HG02610 (cell line): Measurements from ENCODE around the gene SPRN.
"Not testable (repeated sequence)": the region's sequence is repeated elsewhere in the genome, so short reads cannot be mapped to it uniquely, and the experiment has no call there.

Experiments
- ATAC-seq: cut with Tn5 transposase; IDR thresholded peaks from one replicate; pipeline ENCODE4 v1.9.1; 2021; ENCODE audit warnings: mild to moderate bottlenecking, moderate library complexity; ENCODE audit not compliant: unreplicated experiment

SPRN gene

GRCh38 chr10:133440633-133441285 is 16.3 kb upstream of the SPRN start:
- no peak for ATAC-seq

- ATAC-seq: no peak
Observed at GRCh38 chr10:133439517-133440461, 15.4 kb upstream of the SPRN start.

GRCh38 chr10:133438711-133439273 is 14.4 kb upstream of the SPRN start:
- no peak for ATAC-seq

- ATAC-seq: not testable (repeated sequence)
Observed at GRCh38 chr10:133432789-133433188, 8.4 kb upstream of the SPRN start.

- not testable (repeated sequence) for ATAC-seq
Observed at GRCh38 chr10:133431888-133432613, 7.6 kb upstream of the SPRN start.

- ATAC-seq: not testable (repeated sequence)
Observed at GRCh38 chr10:133429571-133429970, 5.1 kb upstream of the SPRN start.

GRCh38 chr10:133424102-133424501 is 323 bp downstream of the SPRN start:
- not testable (repeated sequence) for ATAC-seq

GRCh38 chr10:133422807-133423771 is 1.3 kb downstream of the SPRN start:
- no peak for ATAC-seq

- ATAC-seq: no peak
Observed at GRCh38 chr10:133422223-133422806, 2.1 kb downstream of the SPRN start.

- no peak for ATAC-seq
Observed at GRCh38 chr10:133421336-133422222, 2.8 kb downstream of the SPRN start.

GRCh38 chr10:133420579-133420978 is 3.8 kb downstream of the SPRN start:
- no peak for ATAC-seq

GRCh38 chr10:133420028-133420427 is 4.4 kb downstream of the SPRN start:
- ATAC-seq: no peak

- no peak for ATAC-seq
Observed at GRCh38 chr10:133419211-133419950, 5.0 kb downstream of the SPRN start.

GRCh38 chr10:133418289-133418993 is 6.0 kb downstream of the SPRN start:
- no peak for ATAC-seq

GRCh38 chr10:133415752-133416151 is 8.7 kb downstream of the SPRN start:
- no peak for ATAC-seq

GRCh38 chr10:133414401-133414800 is 10.0 kb downstream of the SPRN start:
- ATAC-seq: not testable (repeated sequence)

GRCh38 chr10:133412381-133412711 is 12.1 kb downstream of the SPRN start:
- ATAC-seq: no peak
